Lung (tissue), 12 donors: ENCODE data around the gene LCE7A. TPM values are rescaled to one million over a fixed set of nuclear protein-coding genes. Genes with fewer than 3 reads are reported as not detected.

Source experiments
- ATAC-seq: fragments of 200-7000 bp; cut with Tn5 transposase; one replicate; pipeline ENCODE4 v1.9.1; 2020; ENCODE audit warnings: moderate number of reproducible peaks; ENCODE audit not compliant: insufficient read depth, low FRiP score
- DNase-seq, 3 donors: peaks; one replicate each; pipeline ENCODE4 v3.0.0-alpha.2; 2013 to 2017
- H3K27ac ChIP-seq, 2 donors: one replicate each; pipeline ENCODE4 v1.5.1; 2013; ENCODE audit warnings: mild to moderate bottlenecking in 2 of 2, moderate library complexity in 2 of 2, control low read depth in 1 of 2, inconsistent platforms in 1 of 2, low read depth in 1 of 2, low read length in 1 of 2
- H3K27me3 ChIP-seq, 3 donors: one replicate each; pipeline ENCODE4 v1.5.1; 2013; ENCODE audit warnings: low read length in 2 of 3; ENCODE audit not compliant: control insufficient read depth in 3 of 3, insufficient read depth in 3 of 3
- H3K36me3 ChIP-seq, 4 donors: one replicate each; pipeline ENCODE4 v1.5.1; 2013; ENCODE audit warnings: low read length in 4 of 4, mild to moderate bottlenecking in 1 of 4, moderate library complexity in 1 of 4; ENCODE audit not compliant: control insufficient read depth in 4 of 4, insufficient read depth in 4 of 4
- H3K4me1 ChIP-seq, 5 donors: one replicate each; pipeline ENCODE4 v1.5.1; 2013; ENCODE audit warnings: low read length in 5 of 5, mild to moderate bottlenecking in 2 of 5, moderate library complexity in 1 of 5; ENCODE audit not compliant: control insufficient read depth in 5 of 5, insufficient read depth in 5 of 5
- H3K4me3 ChIP-seq: one replicate; pipeline ENCODE4 v1.5.1; 2013; ENCODE audit warnings: mild to moderate bottlenecking, control low read depth, moderate library complexity
- H3K9ac ChIP-seq, 2 donors: one replicate each; pipeline ENCODE4 v1.5.1; 2013; ENCODE audit warnings: low read length in 2 of 2, control low read depth in 1 of 2; ENCODE audit not compliant: insufficient read depth in 1 of 2
- H3K9me3 ChIP-seq, 4 donors: one replicate each; pipeline ENCODE4 v1.5.1; 2013; ENCODE audit warnings: low read length in 3 of 4, mild to moderate bottlenecking in 1 of 4, moderate library complexity in 1 of 4; ENCODE audit not compliant: control insufficient read depth in 4 of 4, insufficient read depth in 3 of 4
- WGBS, 2 donors: extraction: QIAGEN DNeasy Blood & Tissue Kit; methylation state at CpG; one replicate each; pipeline ENCODE4 v1.1.7; 2013; 5-methylcytosine and 5-hydroxymethylcytosine counted together
- polyA plus RNA-seq, 2 donors: library from polyadenylated mRNA; stranded (reverse); fragments of 200-250 nt; gene quantifications; one replicate each; pipeline ENCODE4 v1.2.1, GENCODE V29; 2013
- total RNA-seq, 2 donors: library from RNA; depleted of rRNA in 1 of 2; stranded (reverse); fragments of >200 nt in 1 of 2; gene quantifications; one replicate each; pipeline ENCODE4 v1.2.1, GENCODE V29; 2014 to 2021
- TF ChIP-seq, protein P1 (sequence below): IDR thresholded peaks from 2 replicates; pipeline ENCODE4 v1.5.1; 2012; ENCODE audit warnings: mild to moderate bottlenecking; ENCODE audit errors: control extremely low read depth, extremely low read depth
- donor health status: control.
- donor health status: control.
- donor health status: Bipolar disorder and iron deficiency.
- donor health status: healthy.
- donor health status: DM: yes; HTN: yes; CAD: no.

The LCE7A gene
- total and polyA plus RNA-seq, 4 donors = not detected

DNA sequence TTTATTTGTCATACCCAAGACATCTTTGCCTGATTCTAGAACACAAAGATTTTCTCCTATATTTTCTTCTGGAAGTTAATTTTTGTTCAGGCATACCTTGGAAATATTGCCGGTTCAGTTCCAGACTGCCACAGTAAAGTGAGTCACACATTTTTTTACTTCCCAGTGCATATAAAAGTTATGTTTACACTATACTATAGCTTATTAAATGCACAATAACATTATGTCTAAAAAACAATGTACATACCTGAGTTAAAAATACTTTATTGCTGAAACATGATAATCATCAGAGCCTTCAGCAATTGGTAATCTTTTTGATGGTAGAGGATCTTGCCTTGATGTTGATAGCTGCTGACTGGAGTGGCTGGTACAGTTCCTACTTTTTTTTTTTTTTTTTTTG lies 28.3 kb downstream of the LCE7A start:
- ATAC-seq (no peak), DNase-seq (no peak)
- WGBS, 2 donors = 93 to 97% methylated on average over 1 of the region's 1 CpG
- H3K27ac ChIP-seq = no peak overlapping the region
- H3K9ac ChIP-seq = no peak overlapping the region
- no peak overlapping the region for H3K4me3 ChIP-seq
- TF ChIP-seq, protein P1, sequence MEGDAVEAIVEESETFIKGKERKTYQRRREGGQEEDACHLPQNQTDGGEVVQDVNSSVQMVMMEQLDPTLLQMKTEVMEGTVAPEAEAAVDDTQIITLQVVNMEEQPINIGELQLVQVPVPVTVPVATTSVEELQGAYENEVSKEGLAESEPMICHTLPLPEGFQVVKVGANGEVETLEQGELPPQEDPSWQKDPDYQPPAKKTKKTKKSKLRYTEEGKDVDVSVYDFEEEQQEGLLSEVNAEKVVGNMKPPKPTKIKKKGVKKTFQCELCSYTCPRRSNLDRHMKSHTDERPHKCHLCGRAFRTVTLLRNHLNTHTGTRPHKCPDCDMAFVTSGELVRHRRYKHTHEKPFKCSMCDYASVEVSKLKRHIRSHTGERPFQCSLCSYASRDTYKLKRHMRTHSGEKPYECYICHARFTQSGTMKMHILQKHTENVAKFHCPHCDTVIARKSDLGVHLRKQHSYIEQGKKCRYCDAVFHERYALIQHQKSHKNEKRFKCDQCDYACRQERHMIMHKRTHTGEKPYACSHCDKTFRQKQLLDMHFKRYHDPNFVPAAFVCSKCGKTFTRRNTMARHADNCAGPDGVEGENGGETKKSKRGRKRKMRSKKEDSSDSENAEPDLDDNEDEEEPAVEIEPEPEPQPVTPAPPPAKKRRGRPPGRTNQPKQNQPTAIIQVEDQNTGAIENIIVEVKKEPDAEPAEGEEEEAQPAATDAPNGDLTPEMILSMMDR = no peak
- no peaks in the 10 kb centered on the region for H3K4me1 ChIP-seq
- no peaks in the 10 kb centered on the region for H3K27me3 ChIP-seq
- H3K36me3 ChIP-seq = no peaks in the 10 kb centered on the region
- peaks cover 0 to 4% (median 0%) of the 10 kb centered on the region in 4 donors for H3K9me3 ChIP-seq

DNA sequence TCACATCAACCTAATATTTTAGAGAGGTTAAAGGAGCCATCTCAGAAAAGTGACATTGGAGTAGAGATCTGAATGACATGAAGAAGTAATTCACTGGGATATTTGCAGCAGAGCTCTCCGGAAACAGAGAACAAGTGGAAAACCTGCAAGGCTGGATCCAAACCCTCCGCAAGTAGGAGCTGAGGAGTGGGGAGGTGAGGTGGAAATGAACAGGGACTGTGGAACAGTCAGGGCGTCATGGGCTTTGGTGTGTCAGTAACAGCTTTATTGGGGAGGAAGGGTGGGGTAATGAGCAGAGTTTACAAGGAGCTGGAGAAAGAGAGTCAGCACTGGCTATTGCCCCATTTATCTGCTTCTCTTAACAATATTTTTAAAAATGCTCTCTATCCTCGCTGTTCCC lies 39.2 kb downstream of the LCE7A start:
- DNase-seq = no peak
- H3K27me3 ChIP-seq = no peaks in the 10 kb centered on the region
- 79 to 92% methylated on average over 4 of the region's 4 CpGs for WGBS, 2 donors
- peaks cover 0 to 3% (median 0%) of the 10 kb centered on the region in 4 donors for H3K9me3 ChIP-seq
- TF ChIP-seq, protein P1 = no peak
- ATAC-seq = no peak
- H3K4me1 ChIP-seq = no peaks in the 10 kb centered on the region
- no peak overlapping the region for H3K4me3 ChIP-seq
- H3K27ac ChIP-seq = no peak overlapping the region
- H3K36me3 ChIP-seq = no peaks in the 10 kb centered on the region
- H3K9ac ChIP-seq = no peak overlapping the region

DNA sequence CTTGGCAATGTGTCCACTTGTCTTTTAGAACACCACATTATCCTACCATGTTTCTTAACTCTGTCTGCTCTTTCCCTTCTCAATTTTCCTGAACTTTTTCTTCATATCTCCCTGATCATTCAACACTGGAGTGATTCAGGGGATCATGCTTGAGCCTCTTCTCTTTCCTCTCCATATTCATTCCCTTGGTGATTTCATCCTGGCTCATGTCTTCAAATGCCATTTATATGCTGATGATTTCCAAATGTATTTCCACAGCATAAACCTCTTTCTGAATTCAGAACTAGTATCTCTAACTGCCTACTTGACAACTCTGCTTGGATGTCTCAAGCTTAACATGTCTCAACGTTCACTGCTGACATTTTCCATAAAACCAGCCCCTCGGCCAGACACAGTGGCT lies 40.1 kb downstream of the LCE7A start:
- ATAC-seq (no peak), DNase-seq (no peak)
- WGBS, 2 donors = 75 to 85% methylated on average over 2 of the region's 2 CpGs
- Histone ChIP-seq H3K4me3 (no peak overlapping the region), H3K36me3 (no peaks in the 10 kb centered on the region), H3K9ac (no peak overlapping the region), H3K4me1 (no peaks in the 10 kb centered on the region), H3K27ac (no peak overlapping the region), H3K9me3 (peaks cover 0 to 3% (median 0%) of the 10 kb centered on the region in 4 donors), H3K27me3 (no peaks in the 10 kb centered on the region)
- TF ChIP-seq, protein P1 = no peak

DNA sequence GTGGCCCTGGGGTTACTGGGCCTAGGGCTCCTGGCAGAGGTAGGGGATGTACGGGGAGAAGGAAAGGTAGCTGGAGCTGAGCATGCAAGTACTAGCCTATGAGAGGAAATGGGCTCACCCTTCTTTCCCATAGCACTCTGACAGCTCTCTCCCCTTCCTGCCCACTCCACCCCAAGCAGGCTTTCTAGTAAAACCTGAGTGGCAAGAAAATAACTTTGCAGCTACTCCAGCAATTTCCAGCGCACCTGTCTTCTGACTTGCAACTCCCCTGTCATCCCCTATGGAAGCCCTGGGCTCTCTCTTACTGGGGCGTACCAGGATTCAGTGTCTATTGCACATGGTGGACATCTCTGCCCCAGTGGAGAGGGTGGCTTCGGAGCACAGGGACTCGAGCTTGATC lies 41.8 kb downstream of the LCE7A start:
- WGBS, 2 donors = 76 to 81% methylated on average over 5 of the region's 5 CpGs

More for the DNA sequence above, 41.8 kb downstream of the LCE7A start:
- TF ChIP-seq, protein P1 = no peak
- Histone ChIP-seq H3K27ac (no peak overlapping the region), H3K9me3 (peaks cover 0 to under 1% (median 0%) of the 10 kb centered on the region in 4 donors), H3K4me3 (no peak overlapping the region), H3K9ac (no peak overlapping the region), H3K36me3 (no peaks in the 10 kb centered on the region), H3K4me1 (no peaks in the 10 kb centered on the region), H3K27me3 (no peaks in the 10 kb centered on the region)
- ATAC-seq (no peak), DNase-seq (peak in 2 of 3 donors; percentile 2 to 4)
